LHCN-M2 (cell line): ENCODE data around the gene SLC25A39. TPM values are rescaled to one million over a fixed set of nuclear protein-coding genes. Genes with fewer than 3 reads are reported as not detected.

ENCODE experiments used
- DNase-seq: peaks from one replicate; pipeline ENCODE4 v3.0.0-alpha.2; 2012; ENCODE audit warnings: low read depth
- total RNA-seq: library from RNA; depleted of rRNA; stranded (reverse); fragments of >200 nt; gene quantifications from 2 replicates; pipeline ENCODE4 v1.2.3, GENCODE V29; 2014; rRNA removed

SLC25A39 gene
- total RNA-seq, 1 experiment from 2014 or later: 113 TPM

DNA sequence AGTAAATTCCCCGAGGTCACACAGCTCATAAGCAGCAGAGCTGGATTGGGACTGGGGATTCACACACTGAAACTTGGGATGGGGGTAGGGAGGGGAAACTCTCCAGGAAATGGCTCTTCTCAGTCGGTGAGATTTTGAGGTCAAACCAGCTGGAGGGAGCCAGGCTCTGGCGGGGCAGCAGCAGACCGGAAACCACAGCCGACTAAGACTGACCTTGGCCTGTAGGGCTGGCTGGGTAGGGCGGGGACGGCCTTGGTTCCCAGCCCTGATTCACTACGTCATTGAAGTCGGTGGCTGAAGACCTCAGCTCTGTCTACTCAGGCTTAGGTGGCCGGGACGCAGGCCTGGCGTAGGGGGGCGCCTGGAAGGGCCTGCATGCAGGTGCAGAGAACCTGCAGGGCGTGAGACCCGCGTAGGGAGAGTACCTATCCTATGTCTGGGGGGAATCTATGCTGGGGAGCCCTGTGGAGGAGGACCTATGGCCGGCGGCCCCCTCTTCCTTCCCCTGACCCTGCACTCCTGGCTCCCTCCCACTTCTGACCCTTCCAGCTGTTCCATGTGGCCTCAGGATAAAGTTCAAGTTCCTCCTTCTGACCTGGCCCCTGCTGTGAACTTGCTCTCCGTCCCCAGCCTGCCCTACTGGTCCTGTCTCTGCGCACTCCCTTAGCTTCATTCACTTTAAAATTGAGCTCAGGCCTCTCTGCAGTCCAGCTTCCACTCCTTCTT, 44.8 kb downstream of the SLC25A39 start:
- peak; percentile 89 for DNase-seq

- DNase-seq: no peak
These were observed 45.3 kb downstream of the SLC25A39 start for GRCh38 chr17:44279346-44279665.

DNA sequence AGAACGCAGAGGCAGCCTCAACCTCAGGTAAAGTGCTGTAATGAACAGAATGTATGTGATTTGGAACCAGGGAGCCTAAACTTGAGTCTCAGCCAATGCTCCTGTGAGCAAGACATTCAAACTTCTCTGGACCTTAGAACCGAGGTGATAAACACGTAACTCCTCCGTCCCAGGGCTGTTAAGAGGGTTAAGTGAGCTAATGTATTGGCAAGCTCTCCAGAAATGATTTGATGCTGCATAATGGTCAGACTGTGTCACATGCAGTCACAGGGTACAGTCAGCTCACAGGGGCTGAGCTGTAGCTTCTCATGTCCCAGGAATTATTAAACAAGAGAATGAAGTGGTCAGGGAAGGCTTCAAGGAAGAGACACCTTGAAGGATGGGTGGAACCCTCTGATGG, 46.6 kb downstream of the SLC25A39 start:
- DNase-seq: no peak

DNA sequence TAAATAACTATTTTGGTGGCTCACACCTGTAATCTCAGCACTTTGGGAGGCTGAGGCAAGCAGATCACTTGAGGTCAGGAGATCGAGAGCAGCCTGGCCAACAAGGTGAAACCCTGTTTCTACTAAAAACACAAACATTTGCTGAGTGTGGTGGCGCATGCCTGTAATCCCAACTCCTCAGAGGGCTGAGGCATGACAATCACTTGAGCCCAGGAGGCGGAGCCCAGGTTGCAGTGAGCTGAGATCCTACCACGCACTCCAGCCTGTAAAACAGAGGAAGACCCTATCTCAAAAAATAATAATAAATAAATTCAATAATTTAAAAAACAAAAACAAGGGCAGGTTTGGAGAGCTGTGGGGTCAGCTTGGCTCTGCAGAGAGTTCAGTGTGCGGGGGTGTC, 51.0 kb downstream of the SLC25A39 start:
- no peak for DNase-seq

DNA sequence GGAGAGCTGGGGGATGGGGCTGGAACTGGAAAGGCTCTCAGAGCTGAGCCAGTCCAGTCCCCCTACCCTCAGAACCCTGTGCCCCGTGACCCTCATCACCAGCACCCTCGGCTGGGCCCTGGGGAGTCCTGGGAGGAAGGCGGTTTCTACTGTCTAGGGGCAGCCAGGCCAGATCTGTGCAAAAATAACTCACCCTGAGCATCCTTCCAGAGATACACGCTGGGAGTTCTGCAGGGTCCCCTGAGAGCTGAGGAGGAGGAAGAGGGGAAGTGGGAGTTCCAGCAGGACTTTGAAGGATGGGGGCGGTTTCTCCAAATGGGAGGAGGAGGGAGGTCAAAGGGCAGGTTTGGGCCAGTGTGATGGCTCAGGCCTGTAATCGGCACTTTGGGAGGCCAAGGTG, 51.7 kb downstream of the SLC25A39 start:
- DNase-seq: no peak

DNA sequence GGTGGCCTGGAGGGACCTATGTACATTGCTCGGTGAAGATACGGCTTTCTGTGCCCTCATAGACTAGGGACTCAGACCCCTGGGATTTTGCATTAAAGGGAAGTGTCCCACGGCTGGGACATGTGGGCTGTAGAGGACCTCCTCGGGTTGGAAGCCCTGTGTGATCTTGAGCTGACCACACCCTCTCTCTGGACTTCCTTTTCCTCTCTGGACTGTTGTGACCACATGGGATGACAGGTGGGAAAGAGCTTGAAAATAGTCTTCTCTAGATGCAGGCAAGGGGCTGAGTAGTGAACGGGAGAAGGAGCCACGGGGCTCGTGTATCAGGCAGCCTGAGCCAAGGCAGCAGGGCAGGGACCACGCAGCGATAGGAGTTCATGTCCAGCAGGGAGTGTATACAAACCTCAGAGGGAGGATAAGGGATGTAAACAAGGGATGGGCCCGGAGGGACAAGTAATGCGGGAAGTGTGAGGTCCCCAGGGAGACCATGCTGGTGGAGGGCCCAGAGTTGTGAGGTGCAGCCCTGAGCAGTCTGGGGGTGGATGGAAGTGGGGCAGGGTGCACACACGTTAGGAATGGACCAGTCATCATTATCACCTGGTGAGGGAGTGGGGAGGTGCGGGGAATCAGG, 52.2 kb downstream of the SLC25A39 start:
- DNase-seq: peak; percentile 13

Other genes with a start within 250 kb of the SLC25A39 start
- 292 and 318 TPM in 2 replicates for gene HDAC5, start 201.2 kb downstream of the SLC25A39 start, total RNA-seq
- gene HROB, start 182.9 kb downstream of the SLC25A39 start, total RNA-seq: 5.6 and 5.9 TPM in 2 replicates
- not detected in 2 replicates for gene ASB16, start 154.1 kb downstream of the SLC25A39 start, total RNA-seq
- 28.3 and 31.1 TPM in 2 replicates for gene TMUB2, start 137.9 kb downstream of the SLC25A39 start, total RNA-seq
- gene ATXN7L3, start 124.9 kb downstream of the SLC25A39 start, total RNA-seq: 42.1 and 47.0 TPM in 2 replicates
- 66.5 and 76.0 TPM in 2 replicates for gene UBTF, start 105.1 kb downstream of the SLC25A39 start, total RNA-seq
- gene SLC4A1, start 56.7 kb downstream of the SLC25A39 start, total RNA-seq: not detected in 2 replicates
- gene RUNDC3A, start 16.2 kb downstream of the SLC25A39 start, total RNA-seq: 0.32 TPM in 1 of 2 replicates, not detected in the other
- 217 and 235 TPM in 2 replicates for gene GRN, start 20.5 kb upstream of the SLC25A39 start, total RNA-seq
- gene FAM171A2, start 39.0 kb upstream of the SLC25A39 start, total RNA-seq: 9.6 and 9.7 TPM in 2 replicates
- 0.40 TPM in 1 of 2 replicates, not detected in the other for gene ITGA2B, start 64.8 kb upstream of the SLC25A39 start, total RNA-seq
- gene GPATCH8, start 178.6 kb upstream of the SLC25A39 start, total RNA-seq: 15.8 and 21.6 TPM in 2 replicates
- 12.5 and 21.2 TPM in 2 replicates for gene FZD2, start 232.7 kb upstream of the SLC25A39 start, total RNA-seq